Activated gamma-delta T cell treated with anti-CD3 and anti-CD28 coated beads, Interleukin-2, amount 50 U/mL, for 16 hours (primary cell): ENCODE data around the gene WNT2B.

Experiments used
- DNase-seq: peaks from one replicate; pipeline ENCODE4 v3.0.0-alpha.2; 2020; ENCODE audit warnings: low read depth

The WNT2B gene

DNA sequence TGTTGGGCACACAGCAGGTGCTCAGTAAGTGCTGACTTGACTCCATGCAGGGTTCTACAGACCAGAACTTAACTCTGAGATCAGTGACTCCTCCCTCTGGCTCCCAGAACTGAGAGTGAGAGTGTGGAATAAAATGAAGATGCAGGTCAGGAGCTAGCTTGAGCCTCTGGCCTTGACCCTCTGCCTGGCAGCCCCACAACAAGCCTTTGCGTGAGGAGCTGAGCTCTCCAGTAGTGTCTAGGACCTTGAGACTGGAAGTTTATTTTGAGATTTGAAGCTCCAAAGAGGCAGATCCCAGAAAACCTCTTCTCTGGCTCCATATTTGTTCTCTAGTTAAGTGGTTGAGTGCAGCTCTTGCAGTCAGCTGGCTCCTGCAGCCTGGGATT lies 3.4 kb upstream of the WNT2B start:
- no peak for DNase-seq

DNA sequence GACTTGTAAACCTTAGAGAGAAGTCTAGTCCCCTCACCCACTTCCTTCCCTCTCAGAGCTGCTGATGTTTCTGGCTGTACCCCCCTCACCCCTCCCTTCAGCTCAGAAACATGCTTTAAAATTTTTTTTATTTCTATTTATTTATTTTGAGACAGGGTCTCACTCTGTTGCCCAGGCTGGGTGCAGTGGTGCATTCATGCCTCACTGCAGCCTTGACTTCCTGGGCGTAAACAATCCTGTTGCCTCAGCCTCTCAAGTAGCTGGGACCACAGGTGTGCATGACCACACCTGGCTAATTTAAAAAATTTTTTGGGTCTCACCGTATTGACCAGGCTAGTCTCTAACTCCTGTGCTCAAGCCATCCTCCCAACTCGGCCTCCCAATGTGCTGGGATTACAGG lies 2.9 kb upstream of the WNT2B start:
- DNase-seq, result no peak

DNA sequence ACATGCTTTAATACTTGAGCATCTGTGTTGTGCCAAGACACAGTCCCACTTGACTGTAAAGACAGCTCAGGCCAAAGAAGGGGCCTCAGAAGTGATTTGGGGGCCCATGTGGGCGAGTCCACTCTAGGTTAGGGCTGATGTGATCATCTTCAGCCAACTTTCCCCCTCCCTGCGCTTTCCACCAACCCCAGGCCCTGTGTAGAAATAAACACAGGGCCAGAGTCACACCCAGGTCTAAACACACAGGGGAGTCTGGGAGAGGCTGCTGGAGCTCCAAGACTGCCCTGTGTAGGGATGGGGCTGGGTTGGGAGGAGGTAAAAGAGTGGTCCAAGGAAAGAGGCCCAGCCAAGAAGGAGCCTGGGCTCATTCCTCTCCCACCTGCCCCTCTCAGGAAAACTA lies 2.5 kb upstream of the WNT2B start:
- no peak for DNase-seq

DNA sequence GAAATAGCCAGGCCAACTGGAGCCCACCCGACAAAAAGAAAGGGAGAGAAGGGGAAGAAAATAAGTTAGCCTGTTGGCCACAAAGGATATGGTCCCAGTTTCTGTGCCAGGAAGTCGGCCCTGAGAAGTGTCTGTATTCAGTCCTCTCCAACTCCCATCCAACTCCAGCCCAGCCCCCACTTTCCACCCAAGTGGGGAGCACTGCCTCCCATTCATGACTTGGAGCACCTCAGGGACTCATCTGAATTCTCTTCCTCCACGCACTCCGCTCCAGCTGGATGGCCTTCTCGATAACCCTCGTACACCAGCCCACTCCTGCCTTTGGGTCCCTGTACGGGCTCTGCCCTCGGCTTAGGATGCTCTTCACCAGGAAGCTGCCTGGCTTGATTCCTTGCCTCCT lies 2.0 kb upstream of the WNT2B start:
- DNase-seq, result no peak

DNA sequence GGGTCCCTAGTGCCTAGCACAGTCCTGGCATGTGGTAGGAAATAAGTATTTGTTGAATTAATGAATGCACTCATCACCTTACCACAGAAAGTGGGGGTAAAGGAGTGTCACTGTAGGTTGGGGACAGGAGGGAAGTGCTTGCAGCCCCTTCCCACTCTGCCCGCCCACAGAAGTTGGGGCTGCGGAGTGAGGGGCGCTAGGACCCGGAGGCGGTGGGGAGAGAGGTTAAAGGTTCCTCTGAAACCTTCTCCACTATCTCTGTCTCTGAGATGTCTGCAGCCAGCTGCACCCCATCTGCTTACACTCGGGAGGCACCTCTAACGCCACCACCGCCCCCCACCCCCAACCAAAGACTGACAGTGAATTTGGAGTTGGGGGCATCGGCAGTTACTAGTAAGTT lies 1.4 kb upstream of the WNT2B start:
- DNase-seq, result no peak

DNA sequence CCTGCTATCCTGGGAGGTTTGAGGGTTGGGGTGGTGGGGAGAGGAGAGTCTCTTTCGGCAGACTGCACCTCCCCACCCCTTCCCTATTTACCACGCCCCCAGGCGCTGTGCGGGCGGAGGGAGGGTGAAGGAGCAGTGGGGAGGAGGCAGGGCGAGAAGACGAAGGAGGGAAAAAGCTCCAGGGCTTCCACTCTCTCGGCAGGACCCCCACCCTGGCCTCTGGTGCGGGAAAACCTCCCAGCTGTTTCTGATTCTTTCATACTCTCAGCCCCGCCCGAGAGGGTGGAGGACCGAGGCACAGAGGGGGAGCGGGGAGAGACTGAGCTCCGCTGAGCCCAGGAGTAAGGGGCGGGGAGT lies 866 bp upstream of the WNT2B start:
- DNase-seq, result no peak

DNA sequence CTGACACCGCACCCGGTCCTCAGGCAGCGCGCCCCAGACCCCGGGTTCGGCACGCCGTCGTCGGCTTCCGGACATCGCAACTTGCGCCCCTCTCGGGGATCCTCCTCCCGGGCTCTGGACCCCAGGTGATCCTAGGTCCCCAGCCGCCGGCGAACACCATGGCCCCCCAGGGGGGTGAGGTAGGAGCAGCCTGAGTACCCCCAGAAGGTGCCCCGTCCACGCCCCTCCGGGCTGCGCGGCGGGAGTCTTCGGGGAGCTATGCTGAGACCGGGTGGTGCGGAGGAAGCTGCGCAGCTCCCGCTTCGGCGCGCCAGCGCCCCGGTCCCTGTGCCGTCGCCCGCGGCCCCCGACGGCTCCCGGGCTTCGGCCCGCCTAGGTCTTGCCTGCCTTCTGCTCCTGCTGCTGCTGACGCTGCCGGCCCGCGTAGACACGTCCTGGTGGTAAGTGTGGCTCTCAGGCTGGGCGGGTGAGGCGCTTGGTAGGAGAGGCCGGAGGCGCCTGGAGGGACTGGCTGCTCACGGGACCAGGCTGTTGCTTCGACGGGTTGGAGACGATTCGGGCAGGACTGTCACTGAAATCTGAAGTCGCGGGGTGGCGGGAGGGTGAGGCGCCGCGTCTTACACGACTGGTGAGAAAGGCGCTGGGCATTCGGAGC lies 367 bp downstream of the WNT2B start:
- DNase-seq, result no peak

DNA sequence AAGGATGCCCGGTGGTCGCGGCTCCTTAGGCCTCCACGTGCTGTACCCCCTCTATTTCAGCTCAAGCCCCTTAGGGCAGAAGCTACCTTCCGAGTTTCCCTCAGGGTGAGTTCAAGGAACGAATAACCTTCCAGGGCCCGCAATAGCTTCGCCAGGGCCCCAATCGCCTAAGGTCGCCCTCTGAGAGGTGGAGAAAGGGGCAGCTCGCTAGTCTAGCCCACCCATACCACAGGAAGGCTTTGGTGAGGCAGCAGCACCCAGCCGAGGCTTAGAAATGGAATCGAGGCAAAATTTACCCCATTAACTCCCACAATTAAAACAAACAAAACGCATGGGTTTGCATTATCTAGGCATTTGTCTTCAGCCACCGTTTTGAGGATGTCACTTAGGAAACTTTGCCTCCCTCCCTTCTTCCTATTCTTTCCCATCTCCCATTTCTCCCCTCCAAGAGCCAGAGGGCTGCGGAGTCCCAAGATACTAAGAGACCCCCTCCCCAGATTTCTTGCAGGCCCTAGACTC lies 954 bp downstream of the WNT2B start:
- no peak for DNase-seq

DNA sequence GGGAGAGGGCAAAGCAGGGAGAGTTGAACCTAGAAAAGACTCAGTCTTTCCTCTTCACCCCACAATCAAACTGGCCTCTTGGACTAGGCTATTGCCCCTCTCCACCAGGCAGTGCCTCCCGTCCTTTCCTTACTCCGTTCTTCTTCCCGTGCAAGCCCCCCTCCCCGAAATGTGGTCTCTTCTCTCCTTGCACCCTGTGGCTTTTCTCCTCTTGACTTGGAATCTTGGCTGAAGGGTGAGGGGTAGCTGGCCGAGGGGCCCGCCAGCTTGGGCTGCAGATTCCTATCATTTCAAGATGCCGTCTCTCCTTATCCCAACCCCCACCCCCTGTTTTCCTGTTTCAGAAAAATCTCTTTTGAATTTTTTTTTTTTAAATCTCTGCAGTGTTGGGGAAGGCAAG lies 1.6 kb downstream of the WNT2B start:
- DNase-seq, result no peak

DNA sequence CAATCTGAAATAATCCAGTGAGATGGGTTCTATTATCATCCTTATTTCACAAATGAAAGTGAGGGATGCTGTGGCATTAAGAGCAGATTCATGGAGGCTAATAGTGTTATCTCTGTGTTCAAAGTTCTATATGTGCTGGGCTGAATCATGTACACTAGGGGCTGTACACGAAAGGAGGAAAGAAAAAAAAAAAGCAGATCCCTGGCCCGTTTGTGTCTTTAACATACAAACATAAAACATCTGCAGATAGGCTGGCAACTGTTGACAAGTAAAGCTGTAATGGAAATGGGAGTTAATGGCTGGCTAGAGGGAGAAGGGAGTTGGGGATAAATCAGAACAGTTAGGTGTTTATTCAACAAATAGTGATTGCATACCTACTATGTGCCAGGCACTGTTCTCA lies 3.1 kb downstream of the WNT2B start:
- no peak for DNase-seq

DNA sequence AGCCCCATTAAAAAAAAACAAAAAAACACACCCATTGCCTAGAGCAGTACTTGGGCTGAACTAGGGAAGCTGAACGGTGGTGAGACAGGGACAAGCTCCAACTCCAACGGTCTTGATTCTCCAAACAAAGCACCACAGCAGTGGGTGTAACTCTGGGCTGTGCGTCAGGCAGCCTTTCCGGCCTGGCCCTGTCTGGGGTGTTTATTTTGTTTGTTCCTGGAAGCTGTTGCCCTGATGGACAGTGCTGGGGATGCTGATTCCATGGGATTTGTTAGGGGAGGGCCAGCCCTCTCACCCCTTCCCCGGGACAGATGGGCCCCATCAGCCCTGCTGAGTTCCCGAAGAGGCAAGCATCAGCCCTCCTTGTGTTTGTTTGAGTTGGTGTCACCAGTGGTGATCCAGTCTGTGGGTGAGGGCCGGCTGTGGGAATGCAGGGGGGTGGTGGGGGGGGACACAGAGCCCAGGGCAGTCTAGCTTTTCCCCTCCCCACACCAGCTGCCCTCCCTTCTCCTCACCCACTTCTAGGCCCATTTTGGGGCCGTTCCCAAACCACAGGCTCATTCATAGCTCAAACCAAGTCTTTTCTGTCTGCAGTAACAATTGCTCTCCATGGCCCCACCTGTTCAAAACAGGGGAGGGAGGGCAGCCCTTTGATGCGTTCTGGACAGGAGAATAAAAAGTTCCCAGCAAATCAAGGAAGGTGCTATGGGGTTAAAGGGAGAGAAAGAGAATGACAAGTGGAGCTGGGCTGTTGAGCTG lies 4.5 kb downstream of the WNT2B start:
- no peak for DNase-seq

DNA sequence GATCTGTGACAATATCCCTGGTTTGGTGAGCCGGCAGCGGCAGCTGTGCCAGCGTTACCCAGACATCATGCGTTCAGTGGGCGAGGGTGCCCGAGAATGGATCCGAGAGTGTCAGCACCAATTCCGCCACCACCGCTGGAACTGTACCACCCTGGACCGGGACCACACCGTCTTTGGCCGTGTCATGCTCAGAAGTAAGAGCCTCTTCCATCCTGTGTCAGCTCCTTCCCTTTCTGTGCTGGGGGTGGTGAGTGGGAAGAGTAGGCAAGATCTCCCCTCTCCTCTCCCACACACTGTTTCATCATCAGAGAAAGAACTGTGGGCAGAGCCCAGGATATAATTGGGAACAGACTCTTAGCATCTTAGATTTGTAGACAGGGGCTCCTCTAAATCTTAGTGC lies 6.1 kb downstream of the WNT2B start:
- DNase-seq, result no peak

DNA sequence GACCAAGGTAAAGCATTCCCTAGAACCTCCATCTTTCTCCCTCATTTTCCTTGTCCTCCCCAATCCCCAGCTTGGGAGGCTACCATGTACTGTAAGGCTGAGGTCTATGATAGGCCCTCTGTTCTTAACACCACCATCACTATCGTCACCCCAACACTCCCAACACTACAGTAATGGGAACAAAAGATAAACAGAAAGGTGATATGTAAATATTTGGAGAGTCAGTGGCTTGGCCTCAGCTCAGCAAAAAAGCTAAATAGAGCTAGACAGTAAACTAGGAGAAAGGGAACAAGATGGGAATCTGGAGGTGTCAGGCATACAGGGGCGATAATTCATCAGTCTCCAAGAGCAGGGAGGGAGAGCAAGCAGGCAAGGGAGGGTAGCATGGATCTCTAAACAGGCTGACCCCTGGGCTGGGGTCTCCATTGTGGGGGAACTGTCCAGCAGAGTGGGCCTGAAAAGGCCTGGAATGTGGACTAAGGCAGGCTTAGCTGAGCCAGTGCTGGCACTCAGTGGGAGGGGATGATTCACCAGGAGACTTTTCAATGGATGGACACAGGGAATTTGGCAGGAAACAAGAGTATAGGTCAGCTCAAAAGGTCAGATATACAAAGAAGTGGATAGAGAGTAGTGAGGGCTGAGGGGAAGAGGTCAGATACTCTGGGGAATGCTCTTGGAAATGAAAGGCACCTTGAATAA lies 6.7 kb downstream of the WNT2B start:
- no peak for DNase-seq

DNA sequence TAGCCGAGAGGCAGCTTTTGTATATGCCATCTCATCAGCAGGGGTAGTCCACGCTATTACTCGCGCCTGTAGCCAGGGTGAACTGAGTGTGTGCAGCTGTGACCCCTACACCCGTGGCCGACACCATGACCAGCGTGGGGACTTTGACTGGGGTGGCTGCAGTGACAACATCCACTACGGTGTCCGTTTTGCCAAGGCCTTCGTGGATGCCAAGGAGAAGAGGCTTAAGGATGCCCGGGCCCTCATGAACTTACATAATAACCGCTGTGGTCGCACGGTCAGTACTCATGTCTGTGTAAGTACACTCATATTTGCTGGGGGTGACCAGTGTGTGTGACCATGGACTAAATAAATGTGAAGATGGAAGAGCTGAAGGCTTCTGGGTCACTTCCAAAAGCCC lies 7.4 kb downstream of the WNT2B start:
- no peak for DNase-seq

DNA sequence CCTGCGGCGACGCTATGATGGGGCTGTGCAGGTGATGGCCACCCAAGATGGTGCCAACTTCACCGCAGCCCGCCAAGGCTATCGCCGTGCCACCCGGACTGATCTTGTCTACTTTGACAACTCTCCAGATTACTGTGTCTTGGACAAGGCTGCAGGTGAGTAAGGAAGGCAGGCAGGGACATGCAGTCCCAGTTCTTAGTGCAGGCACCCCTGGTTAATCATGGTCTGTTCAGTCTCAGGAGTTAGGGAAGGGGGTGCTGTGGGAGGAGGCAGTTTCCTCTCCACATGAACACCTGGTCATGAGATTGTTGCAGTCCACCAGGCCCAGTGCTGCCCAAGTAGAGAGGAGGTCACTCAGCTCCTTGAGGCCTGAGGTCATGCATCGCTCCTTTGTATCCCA lies 8.5 kb downstream of the WNT2B start:
- DNase-seq, result no peak

DNA sequence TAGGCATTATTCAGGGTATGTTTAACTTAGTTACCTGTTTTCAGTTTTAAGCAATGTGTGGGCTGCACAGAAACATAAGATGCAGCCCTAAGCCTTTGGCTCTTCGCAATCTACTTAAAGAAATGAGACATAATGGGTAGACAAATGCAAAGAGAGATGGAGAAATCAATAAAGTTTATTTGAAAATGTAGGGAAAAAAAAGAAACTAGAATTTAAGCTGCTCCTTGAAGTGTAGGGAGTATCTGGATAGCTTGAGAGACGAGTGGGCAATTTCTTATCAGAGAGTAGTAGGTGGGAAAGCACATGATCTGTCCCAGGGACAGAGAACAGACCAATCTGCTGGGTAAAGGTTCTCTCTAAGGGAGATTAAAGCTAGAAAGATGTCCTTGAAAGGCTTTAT lies 8.9 kb downstream of the WNT2B start:
- no peak for DNase-seq

DNA sequence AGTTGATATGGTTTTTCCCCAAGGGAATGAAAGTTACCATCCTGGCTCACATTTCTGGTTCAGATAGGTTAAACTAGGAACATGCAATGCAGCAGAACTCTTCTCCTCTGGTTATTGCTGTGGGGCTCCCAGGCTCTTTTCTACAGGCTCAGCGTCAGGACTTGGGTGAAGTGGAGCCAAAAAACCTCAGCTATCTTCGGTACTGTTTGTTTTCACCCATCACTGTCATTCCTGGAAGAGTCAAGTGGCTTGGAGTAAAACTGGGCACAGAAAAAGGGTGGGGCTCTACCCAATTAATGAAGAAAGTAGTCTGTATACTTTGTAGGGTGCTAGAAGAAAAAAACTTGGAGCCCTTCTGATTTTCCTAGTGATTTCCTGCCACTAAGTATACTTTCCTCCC lies 9.4 kb downstream of the WNT2B start:
- no peak for DNase-seq

DNA sequence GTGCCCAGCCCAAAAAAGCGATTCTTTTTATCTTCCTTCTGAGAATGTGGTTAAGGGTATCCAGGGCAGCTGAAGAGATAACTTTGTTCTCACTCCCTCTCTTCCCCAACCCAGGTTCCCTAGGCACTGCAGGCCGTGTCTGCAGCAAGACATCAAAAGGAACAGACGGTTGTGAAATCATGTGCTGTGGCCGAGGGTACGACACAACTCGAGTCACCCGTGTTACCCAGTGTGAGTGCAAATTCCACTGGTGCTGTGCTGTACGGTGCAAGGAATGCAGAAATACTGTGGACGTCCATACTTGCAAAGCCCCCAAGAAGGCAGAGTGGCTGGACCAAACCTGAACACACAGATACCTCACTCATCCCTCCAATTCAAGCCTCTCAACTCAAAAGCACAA lies 11.4 kb downstream of the WNT2B start:
- DNase-seq, result no peak

DNA sequence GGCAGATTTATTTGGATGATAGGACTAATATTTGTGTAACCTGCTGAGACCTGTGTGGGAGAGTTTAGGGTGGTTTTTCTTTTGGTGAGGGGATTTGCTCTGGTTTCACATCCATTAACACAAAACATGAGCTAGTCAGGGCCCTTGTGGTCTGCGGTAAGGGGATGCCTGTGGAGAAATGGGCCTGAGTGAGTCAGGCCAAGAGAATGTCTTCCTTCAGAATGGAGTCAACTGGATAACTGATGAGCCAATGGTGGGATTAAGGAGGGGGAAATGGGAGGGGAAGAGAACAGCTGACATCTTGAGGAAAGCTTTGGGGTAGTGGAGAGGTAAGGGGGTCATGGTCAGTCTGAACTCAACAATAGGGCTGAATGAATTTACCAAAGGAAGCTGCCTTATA lies 13.9 kb downstream of the WNT2B start:
- DNase-seq, result no peak

DNA sequence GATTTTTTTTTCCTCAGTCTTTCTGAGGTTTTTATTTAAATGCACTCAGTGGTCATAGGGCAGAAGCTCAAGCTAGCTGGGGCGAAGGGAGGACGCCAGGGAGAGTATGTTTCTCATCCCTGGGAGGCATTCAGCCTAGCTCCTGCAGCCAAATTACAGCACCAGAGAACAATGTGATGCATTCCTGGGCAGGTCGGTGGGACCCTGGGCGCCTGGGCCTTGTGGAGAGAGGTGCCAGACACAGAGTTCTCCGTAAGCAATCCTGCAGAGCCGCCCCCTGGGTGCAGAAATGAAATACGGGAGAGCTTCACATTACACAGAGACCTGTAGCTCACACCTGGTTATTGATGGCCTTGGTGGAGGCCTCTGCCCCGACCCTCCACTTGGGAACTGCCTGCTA lies 15.5 kb downstream of the WNT2B start:
- DNase-seq, result no peak

DNA sequence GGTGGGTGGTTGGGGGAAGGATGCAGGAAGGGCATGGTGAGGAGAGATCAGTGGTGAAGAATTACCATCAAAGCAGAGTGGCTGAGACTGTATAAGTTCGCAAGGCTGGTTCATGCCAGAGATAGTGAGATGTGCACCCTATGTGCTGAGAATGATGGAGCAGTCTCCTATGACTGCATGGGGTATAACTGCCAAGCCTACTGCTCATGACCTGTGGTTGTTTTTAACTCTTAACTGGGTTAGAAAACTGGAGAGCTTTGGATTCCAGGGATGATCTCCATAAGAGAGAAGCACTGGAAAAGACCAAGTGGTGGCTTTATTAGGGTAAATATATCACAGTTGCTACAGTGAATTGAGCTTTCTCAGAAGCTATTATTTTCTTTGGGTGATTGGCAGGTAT lies 16.2 kb downstream of the WNT2B start:
- no peak for DNase-seq

DNA sequence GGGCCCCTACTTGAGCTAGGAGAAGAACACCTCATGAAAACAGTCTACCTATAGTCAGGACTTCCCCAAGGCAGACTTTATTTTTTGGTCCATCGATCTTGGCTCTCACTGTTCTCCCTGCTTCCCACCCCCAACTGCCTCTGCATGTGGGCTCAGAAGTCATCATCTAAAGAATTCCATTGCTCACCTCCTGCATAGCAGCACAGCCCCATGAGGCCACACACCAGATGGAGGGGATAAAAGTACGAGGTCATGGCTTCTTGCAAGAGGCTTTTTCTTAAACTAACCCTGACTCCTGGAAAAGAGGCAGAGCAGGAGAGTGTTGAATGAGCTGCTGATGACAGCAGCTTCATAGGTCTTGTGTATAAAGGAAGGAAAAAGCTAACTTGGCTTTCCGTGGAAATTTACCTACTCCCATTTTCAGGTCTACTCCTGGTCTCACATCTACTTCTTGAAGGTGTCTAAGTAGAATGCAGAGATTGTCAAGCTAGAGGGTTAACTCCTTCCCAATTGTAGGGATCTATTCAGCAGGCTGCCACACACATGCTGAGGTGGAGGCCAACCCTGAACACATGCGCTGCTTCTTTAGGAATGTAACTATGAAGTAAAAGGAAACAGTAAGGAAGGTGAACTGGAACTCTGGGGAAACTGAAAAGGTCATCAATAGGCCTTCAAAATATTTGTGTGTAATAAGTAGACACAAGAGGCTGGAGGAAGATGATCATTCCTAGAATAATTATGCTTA lies 18.7 kb downstream of the WNT2B start:
- no peak for DNase-seq

DNA sequence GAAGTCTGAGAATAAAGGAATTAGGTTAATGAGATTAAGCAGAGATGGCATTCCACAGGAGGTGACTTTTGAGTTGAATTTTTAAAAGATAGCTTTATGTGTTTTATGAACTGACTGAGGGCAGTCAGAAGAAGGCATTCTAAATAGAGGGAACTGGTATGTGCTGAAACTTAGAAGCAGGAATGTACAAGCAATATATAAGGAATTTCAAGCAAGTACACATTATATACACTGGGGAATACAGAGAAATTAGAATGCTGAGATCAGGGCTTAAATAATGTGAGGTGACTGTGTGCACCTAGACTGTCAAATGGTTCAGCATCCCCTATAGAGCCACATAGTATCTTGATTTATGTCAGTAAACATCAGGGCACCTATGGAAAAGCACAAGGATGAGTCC lies 19.3 kb downstream of the WNT2B start:
- no peak for DNase-seq
